ENCODE data around the gene TKT. TPM values are rescaled to one million over a fixed set of nuclear protein-coding genes. Genes with fewer than 3 reads are reported as not detected.

TKT gene
- polyA plus RNA-seq, 1 experiment: 220 TPM

DNA sequence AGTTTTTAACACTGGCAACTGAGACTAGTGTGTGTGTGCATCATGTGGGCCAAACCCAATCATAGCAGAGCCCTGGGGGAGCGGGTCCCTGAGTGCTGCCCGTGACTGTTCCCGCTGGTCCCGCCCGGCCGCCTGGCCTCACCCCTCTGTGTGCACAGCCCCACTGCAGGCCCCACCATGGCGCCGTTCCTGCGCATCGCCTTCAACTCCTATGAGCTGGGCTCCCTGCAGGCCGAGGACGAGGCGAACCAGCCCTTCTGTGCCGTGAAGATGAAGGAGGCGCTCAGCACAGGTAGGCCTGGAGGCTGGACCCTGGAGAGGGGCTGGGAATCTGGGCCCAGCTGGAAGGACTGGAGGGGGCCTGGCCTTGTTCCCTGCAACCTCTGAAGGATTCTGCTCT is 77.6 kb downstream of the TKT start:
- H3K4me3 ChIP-seq (ENCODE audit: low read depth, low read length): no peak overlapping the region
- TF ChIP-seq, protein P1, sequence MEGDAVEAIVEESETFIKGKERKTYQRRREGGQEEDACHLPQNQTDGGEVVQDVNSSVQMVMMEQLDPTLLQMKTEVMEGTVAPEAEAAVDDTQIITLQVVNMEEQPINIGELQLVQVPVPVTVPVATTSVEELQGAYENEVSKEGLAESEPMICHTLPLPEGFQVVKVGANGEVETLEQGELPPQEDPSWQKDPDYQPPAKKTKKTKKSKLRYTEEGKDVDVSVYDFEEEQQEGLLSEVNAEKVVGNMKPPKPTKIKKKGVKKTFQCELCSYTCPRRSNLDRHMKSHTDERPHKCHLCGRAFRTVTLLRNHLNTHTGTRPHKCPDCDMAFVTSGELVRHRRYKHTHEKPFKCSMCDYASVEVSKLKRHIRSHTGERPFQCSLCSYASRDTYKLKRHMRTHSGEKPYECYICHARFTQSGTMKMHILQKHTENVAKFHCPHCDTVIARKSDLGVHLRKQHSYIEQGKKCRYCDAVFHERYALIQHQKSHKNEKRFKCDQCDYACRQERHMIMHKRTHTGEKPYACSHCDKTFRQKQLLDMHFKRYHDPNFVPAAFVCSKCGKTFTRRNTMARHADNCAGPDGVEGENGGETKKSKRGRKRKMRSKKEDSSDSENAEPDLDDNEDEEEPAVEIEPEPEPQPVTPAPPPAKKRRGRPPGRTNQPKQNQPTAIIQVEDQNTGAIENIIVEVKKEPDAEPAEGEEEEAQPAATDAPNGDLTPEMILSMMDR (IDR thresholded peaks at IDR 0.05; ENCODE audit: low read depth, low read length): no peak
- ChIA-PET CTCF (interaction anchor here (2.6 kb wide), 1 partner anchor 63 kb away, joined by 10 read pairs; no protein-coding TSS in a partner anchor), POLR2A (no interaction called here)
- H3K27ac ChIP-seq (ENCODE audit: low read depth, low read length): no peak overlapping the region
- H3K9me3 ChIP-seq (ENCODE audit: control insufficient read depth, insufficient read depth, low read length): no peaks in the 10 kb centered on the region; the same call in 1 of the 2 replicates
- no peak for DNase-seq (ENCODE audit: low read depth, low spot score)
- H3K27me3 ChIP-seq (ENCODE audit: control insufficient read depth, insufficient read depth, low read length): no peaks in the 10 kb centered on the region

DNA sequence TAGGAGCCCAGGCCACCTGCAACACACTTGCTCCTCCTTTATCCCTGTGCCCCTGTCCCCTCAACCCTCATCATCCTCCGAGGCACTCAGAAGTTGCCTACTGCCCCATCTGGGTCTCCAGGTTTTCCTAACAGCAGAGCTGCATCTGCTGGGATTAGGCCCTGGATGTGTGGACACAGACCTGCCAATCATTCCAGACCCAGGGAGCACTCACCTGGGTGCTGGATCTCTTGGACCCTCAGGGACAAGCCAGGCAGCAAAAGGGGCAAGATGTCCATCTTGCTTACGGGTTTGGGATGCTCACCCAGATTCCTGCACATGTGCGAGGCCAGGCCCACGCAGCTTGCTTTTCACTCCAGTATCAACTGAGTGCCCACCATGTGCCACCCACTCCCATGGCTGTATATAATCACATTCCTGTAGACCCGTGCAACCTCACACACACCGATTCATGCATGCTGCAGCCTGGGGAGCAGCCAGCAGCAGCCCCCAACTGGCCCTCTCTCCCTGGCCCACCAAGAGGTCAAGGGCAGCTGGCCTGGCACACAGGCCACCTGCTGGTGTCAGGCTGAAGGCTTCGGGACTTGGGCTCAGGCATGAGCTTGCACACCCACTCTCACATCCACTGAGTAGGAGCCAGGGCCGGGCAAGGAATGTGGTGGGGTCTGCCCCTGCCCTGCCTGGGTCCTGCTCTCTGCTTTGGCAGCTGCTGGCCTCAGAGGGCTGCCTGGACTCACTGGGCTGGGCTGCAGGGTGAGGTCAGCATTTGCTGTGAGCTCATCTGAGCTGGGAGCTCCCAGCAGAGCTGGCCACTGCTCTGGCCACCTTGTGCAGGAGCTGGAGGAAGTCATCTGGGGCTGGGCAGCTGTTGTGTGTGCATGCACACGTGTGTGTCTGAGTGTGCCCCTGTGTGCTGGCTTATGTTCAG is 79.9 kb downstream of the TKT start:
- TF ChIP-seq, protein P1 (IDR thresholded peaks at IDR 0.05; ENCODE audit: low read depth, low read length): no peak
- POLR2A ChIA-PET: no interaction called here
- Histone ChIP-seq H3K27ac (ENCODE audit: low read depth, low read length) (no peak overlapping the region), H3K4me3 (ENCODE audit: low read depth, low read length) (no peak overlapping the region), H3K27me3 (ENCODE audit: control insufficient read depth, insufficient read depth, low read length) (no peaks in the 10 kb centered on the region), H3K9me3 (ENCODE audit: control insufficient read depth, insufficient read depth, low read length) (no peaks in the 10 kb centered on the region; the same call in 1 of the 2 replicates)
- CTCF ChIA-PET: interaction anchor here (2.6 kb wide), 1 partner anchor 61 kb away, joined by 10 read pairs; no protein-coding TSS in a partner anchor
- no peak for DNase-seq (ENCODE audit: low read depth, low spot score)

Small RNAs within 50 kb of the gene (small RNA-seq; reads per million reads assigned to genes)
- not detected for gene RF00019 (ENCODE audit: insufficient read length, low read depth)

Other genes with a start within 250 kb of the TKT start
- 1.6 and 2.0 TPM in 2 replicates for gene SFMBT1, start 209.9 kb downstream of the TKT start, polyA plus RNA-seq (2011; rRNA removed)
- 24.7 and 26.4 TPM in 2 replicates for gene RFT1, start 125.6 kb downstream of the TKT start, polyA plus RNA-seq (2011; rRNA removed)
- gene PRKCD, start 94.8 kb downstream of the TKT start, polyA plus RNA-seq (2011; rRNA removed): 13.6 and 13.7 TPM in 2 replicates
- gene DCP1A, start 91.5 kb upstream of the TKT start, polyA plus RNA-seq (2011; rRNA removed): 23.5 and 27.0 TPM in 2 replicates
- gene CACNA1D, start 238.6 kb upstream of the TKT start, polyA plus RNA-seq (2011; rRNA removed): 0.06 and 0.07 TPM in 2 replicates

Data from AG04450 (cell line).